ENCODE data around the gene GHITM.

GRCh38 chr10:84098667-84099066 lies 40.6 kb upstream of the GHITM start:
- TF ChIP-seq CTCF (IDR thresholded peaks at IDR 0.05 in 8 of 11, conservative IDR thresholded peaks at IDR 0.05 in 3 of 11) (no peak), POLR2AphosphoS5 (IDR thresholded peaks at IDR 0.05) (no peak)

Data from spleen (tissue), 7 donors.